ENCODE results near the gene CNTFR.

Gene CNTFR

DNA sequence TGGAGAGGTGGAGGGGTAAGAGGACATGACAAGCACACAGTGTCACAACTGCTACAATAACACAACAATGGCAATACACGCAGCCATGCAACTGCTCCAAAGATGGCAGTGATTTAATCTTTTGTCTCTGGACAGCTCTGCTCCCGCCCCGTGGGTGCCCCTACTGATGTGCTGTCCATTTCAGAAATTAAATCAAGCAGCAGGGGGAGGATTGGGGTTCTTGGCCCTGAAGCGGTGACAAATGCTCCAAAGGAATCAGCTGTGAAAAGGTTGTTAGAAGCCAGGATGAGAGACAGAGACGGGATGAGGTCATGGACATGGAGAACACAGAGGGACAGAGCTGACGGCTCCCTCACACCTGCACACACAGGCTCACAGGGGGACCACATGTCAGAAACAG, 22.6 kb downstream of the CNTFR start:
- Histone ChIP-seq H3K36me3 (ENCODE audit: control insufficient read depth, low read length) (no peaks in the 10 kb centered on the region), H3K9me3 (ENCODE audit: control insufficient read depth, insufficient read depth, low read length) (peaks cover 2% of the 10 kb centered on the region; the same call in 1 of the 2 replicates), H3K79me2 (ENCODE audit: control insufficient read depth, low read length) (no peaks in the 10 kb centered on the region), H3F3A (ENCODE audit: control insufficient read depth, insufficient read depth) (no peaks in the 10 kb centered on the region), H3K4me3 (ENCODE audit: low read length) (no peak overlapping the region), H3K4me2 (ENCODE audit: low read length) (no peak overlapping the region), H3K27ac (ENCODE audit: low read depth, low read length) (no peak overlapping the region), H3K27me3 (ENCODE audit: control insufficient read depth, low read length) (peaks cover 31% of the 10 kb centered on the region), H3K4me1 (ENCODE audit: control insufficient read depth, low read length) (no peaks in the 10 kb centered on the region), H4K20me1 (ENCODE audit: control insufficient read depth, insufficient read depth, low read depth, low read length) (no peaks in the 10 kb centered on the region; the same call in 1 of the 2 replicates), H3K9me2 (replicated peaks; ENCODE audit: control insufficient read depth, low read length) (no peaks in the 10 kb centered on the region)
- no peak for TF ChIP-seq EZH2phosphoT487 (IDR thresholded peaks at IDR 0.05; ENCODE audit: borderline replicate concordance, low read length)
- TF ChIP-seq, protein P1, sequence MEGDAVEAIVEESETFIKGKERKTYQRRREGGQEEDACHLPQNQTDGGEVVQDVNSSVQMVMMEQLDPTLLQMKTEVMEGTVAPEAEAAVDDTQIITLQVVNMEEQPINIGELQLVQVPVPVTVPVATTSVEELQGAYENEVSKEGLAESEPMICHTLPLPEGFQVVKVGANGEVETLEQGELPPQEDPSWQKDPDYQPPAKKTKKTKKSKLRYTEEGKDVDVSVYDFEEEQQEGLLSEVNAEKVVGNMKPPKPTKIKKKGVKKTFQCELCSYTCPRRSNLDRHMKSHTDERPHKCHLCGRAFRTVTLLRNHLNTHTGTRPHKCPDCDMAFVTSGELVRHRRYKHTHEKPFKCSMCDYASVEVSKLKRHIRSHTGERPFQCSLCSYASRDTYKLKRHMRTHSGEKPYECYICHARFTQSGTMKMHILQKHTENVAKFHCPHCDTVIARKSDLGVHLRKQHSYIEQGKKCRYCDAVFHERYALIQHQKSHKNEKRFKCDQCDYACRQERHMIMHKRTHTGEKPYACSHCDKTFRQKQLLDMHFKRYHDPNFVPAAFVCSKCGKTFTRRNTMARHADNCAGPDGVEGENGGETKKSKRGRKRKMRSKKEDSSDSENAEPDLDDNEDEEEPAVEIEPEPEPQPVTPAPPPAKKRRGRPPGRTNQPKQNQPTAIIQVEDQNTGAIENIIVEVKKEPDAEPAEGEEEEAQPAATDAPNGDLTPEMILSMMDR (IDR thresholded peaks at IDR 0.05; ENCODE audit: low read depth, low read length, poor library complexity, severe bottlenecking), result no peak

DNA sequence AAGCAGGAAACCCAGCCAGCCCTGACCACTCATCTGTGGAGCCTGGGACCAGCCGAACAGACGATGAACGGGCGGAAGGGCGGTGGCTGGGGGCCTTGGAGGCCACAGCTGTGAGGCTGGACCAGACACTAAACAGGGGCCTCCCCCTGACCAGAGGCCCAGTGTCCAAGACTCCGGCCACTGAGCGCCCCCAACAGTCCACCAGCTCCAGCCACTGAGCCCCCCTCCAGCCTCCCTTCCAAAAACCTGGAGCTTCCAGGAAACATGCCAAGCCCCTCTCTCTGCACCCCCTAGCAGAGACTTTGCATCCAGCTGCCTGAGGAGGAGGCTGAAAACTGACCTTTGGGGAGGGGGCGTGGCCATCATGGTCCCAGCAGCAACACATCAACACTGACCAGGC, 23.2 kb downstream of the CNTFR start:
- peaks cover 5% of the 10 kb centered on the region; the same call in 1 of the 2 replicates for H3K9me3 ChIP-seq (ENCODE audit: control insufficient read depth, insufficient read depth, low read length)
- no peaks in the 10 kb centered on the region for H3K79me2 ChIP-seq (ENCODE audit: control insufficient read depth, low read length)
- no peaks in the 10 kb centered on the region; the same call in 1 of the 2 replicates for H4K20me1 ChIP-seq (ENCODE audit: control insufficient read depth, insufficient read depth, low read depth, low read length)
- H3K27me3 ChIP-seq (ENCODE audit: control insufficient read depth, low read length), result peaks cover 31% of the 10 kb centered on the region
- H3K4me2 ChIP-seq (ENCODE audit: low read length), result no peak overlapping the region
- TF ChIP-seq, protein P1 (IDR thresholded peaks at IDR 0.05; ENCODE audit: low read depth, low read length, poor library complexity, severe bottlenecking), result no peak
- TF ChIP-seq EZH2phosphoT487 (IDR thresholded peaks at IDR 0.05; ENCODE audit: borderline replicate concordance, low read length), result no peak
- no peaks in the 10 kb centered on the region for H3K4me1 ChIP-seq (ENCODE audit: control insufficient read depth, low read length)
- H3K4me3 ChIP-seq (ENCODE audit: low read length), result no peak overlapping the region
- no peak overlapping the region for H3K27ac ChIP-seq (ENCODE audit: low read depth, low read length)
- H3F3A ChIP-seq (ENCODE audit: control insufficient read depth, insufficient read depth), result no peaks in the 10 kb centered on the region
- no peaks in the 10 kb centered on the region for H3K9me2 ChIP-seq (replicated peaks; ENCODE audit: control insufficient read depth, low read length)
- H3K36me3 ChIP-seq (ENCODE audit: control insufficient read depth, low read length), result no peaks in the 10 kb centered on the region

DNA sequence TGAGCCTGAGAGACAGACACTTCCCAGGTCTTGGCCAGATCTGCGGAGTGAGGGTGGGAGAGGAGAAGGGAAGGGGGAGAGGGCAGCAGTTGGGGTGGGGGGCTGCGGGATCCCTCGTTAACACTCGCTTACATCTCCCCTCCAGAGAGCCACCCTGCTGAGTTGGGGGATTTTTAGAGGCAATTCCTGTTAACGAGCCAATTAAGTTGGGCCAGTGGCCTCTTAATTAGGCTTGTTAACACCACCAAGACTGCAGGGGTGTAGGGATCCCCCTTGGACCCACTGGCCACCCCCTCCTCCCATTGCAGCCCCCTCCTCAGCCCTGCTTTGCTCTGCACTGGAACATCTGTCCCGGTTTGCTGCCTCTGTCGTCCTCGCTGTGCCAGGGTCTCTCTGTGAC, 23.7 kb downstream of the CNTFR start:
- Histone ChIP-seq H3F3A (ENCODE audit: control insufficient read depth, insufficient read depth) (no peaks in the 10 kb centered on the region), H3K4me1 (ENCODE audit: control insufficient read depth, low read length) (no peaks in the 10 kb centered on the region), H3K4me2 (ENCODE audit: low read length) (no peak overlapping the region), H3K79me2 (ENCODE audit: control insufficient read depth, low read length) (no peaks in the 10 kb centered on the region), H3K4me3 (ENCODE audit: low read length) (no peak overlapping the region), H3K9me2 (replicated peaks; ENCODE audit: control insufficient read depth, low read length) (no peaks in the 10 kb centered on the region), H3K9me3 (ENCODE audit: control insufficient read depth, insufficient read depth, low read length) (peaks cover 5% of the 10 kb centered on the region; the same call in 1 of the 2 replicates), H3K27me3 (ENCODE audit: control insufficient read depth, low read length) (peaks cover 31% of the 10 kb centered on the region), H3K27ac (ENCODE audit: low read depth, low read length) (no peak overlapping the region), H4K20me1 (ENCODE audit: control insufficient read depth, insufficient read depth, low read depth, low read length) (no peaks in the 10 kb centered on the region; the same call in 1 of the 2 replicates), H3K36me3 (ENCODE audit: control insufficient read depth, low read length) (no peaks in the 10 kb centered on the region)
- TF ChIP-seq, protein P1 (IDR thresholded peaks at IDR 0.05; ENCODE audit: low read depth, low read length, poor library complexity, severe bottlenecking), result no peak
- no peak for TF ChIP-seq EZH2phosphoT487 (IDR thresholded peaks at IDR 0.05; ENCODE audit: borderline replicate concordance, low read length)
